ENCODE measurements around the gene PDE4D.

GRCh38 chr5:59190746-59191145 lies 702.8 kb downstream of the PDE4D start:
- TF ChIP-seq CTCF (IDR thresholded peaks at IDR 0.05): no peak
- TF ChIP-seq POLR2AphosphoS5 (IDR thresholded peaks at IDR 0.05; ENCODE audit: low read depth, low read length): no peak
